CD4-positive, alpha-beta T cell treated with Interleukin-6 at 100 ng/mL for 8 hours (primary cell): ENCODE results near the gene CEP19.
A peak's percentile ranks its signal among the peaks of the same experiment; 100 is the strongest.

Experiments used
- DNase-seq: peaks from one replicate; pipeline ENCODE4 v3.0.0-alpha.2; 2020; ENCODE audit warnings: mixed read lengths, low spot score

Gene CEP19

DNA sequence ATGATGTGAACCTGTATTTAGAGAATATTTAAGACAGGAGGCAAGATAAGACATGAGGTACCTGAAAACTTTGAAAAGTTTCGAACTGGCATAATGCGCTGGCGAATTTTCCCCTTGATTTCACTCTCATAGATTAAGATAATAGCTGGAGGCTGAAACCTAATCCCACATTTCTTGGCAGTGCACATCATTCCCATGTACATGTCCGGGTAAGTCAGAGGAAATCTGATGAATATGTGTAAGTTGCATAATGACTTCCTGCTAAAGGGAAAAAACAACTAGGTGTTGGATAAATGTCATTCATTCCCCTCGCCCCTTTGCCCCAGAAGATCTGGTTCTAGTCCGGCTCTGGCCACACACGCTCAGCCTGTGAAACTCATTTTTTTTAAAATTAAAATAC lies 3.6 kb downstream of the CEP19 start:
- DNase-seq = no peak

DNA sequence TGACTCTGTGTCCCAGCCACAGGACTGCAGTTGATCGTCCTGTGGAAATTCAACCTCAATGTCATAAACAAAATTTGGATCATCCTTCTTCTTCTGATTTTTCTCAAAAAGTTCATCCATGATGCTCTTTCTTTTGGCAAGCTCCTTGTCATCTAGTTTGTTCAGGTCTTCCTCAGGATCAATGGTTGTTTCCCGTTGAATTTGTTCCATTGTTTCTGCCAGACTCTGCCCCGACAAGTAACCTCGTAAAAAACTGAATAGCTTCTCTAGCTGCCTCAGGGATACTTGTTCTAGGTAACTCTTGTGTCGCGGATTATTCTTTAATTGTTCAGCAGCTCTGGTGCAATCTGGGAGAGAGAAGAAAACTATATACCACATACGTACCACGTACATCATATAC lies 4.5 kb downstream of the CEP19 start:
- no peak for DNase-seq

DNA sequence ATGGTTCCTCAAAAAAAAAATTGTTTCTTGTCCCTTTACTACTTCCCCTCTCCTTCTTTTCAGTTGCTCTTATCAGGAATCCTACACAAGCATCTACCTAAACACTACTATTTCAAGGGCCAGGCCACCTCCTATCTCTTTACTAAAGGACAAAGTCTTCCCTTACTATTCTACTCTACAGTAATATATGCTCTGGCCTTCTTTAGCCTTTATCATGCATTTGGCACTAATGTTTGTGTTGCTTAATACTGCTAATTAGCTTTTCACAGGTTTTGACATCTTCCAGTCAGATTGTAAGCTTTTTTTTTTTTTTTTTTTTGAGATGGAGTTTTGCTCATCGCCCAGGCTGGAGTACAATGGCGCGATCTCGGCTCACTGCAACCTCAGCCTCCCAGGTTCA lies 5.3 kb downstream of the CEP19 start:
- DNase-seq = no peak

DNA sequence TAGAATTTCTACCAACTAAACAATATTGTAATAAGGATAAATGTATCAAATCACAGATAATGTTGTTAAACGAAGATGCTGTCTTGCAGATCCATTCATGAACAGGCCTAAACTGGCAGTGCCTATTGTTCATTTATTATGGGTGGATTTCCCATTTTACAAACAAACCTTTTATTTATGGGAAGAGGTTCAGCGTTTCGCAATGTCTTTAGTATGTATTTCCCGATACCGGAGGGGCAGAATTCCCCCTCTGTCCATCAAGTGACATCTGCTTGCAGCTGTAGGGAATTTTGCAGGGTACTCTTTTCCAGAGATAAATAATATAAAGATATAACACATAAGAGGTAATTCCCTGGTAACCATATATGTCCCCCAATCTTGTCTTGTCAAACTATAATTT lies 5.7 kb downstream of the CEP19 start:
- DNase-seq = no peak

DNA sequence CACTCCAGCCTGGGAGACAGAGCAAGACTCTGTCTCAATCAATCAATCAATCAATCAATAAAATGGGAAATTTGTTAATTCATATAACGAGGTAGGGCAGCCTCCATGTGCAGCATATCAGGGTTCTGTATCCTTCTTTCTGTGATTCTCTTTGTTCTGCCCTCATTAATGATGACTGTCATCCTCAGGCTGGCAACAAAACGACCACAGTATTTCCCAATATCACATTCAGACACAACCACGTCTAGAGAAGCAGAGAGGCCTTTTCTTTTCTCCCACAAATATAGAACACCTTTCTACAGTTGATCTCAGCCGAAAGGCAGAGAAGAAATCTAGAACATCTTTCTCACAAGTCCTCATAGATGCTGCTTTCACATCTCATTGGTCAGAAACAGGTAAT lies 11.2 kb downstream of the CEP19 start:
- DNase-seq = no peak

DNA sequence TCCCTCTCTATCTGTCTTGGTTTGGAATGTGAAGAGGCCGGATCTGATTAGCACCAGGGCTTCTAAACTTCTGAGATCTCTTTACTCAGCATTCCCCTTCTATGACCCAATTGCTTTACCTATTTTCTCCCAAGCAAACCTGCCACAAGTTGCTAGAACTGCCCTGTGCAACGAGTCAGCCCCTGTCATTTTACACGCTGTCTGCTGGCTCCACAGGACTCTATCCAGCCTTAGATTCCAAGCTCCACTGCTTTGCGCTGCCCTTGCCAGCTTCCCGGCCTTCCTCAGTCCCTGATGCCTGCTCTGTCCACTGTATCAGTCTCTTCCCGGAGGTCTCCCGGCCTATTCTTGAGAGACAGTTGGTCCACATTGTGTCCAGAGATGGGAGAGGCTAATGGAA lies 12.3 kb downstream of the CEP19 start:
- no peak for DNase-seq

DNA sequence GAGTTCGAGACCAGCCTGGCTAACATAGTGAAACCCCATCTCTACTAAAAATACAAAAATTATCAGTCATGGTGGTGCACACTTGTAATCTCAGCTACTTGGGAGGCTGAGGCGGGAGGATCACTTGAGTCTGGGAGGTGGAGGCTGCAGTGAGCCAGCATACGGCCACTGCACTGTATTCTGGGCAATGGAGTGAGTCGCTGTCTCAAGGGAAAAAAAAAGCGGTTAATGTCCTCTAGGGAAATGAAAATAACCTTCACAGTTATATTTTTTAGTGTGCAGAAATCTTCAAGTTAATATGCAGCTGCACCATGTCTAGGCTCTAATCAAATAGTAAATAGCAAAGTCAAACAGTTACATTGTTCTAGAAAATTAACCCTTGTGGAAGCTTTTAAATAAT lies 14.8 kb downstream of the CEP19 start:
- no peak for DNase-seq

DNA sequence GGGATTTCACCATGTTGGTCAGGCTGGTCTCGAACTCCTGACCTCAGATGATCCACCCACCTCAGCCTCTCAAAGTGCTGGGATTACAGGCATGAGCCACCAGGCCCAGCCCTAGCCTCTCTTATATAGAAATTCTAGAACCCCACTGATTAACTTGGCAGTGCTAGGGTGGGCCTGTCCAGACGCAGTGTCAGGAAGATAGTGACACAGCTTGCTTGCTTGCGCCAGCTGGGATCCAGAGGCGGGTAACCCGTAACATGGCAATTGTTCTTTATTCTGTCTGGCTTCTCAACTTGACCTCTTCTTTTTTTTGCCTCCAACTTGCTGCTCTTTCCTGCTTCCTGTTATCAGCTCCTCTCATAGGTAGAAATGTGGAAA lies 16.2 kb downstream of the CEP19 start:
- no peak for DNase-seq

DNA sequence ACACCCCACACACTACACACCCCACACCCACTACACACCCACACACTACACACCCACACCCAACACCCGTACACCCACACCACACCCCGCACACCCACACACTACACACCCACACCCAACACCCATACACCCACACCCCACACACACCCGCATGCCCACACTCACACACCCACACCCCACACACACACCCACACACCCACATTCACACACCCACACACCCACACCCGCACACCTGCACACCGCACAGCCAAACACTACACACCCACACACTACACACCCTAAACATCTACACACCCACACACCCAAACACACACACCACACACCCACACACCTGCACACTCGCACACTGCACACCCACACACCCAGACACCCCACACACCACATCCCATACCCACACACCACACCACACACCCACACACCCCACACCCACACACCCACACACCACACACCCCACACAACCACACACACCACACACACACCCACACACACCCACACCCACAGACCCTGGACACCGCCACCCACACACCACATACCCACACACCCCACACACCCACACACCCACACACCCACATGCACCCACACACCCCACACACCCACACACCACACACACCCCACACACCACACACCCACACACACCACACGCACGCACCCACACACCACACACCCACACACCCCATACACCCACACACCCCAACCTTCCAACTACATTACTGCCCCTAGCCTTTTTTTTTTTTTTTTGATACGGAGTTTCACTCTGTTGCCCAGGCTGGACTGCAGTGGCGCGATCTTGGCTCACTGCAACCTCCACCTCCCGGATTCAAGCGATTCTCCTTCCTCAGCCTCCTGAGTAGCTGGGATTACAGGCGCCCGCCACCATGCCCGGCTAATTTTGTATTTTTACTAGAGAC lies 16.9 kb downstream of the CEP19 start:
- no peak for DNase-seq

DNA sequence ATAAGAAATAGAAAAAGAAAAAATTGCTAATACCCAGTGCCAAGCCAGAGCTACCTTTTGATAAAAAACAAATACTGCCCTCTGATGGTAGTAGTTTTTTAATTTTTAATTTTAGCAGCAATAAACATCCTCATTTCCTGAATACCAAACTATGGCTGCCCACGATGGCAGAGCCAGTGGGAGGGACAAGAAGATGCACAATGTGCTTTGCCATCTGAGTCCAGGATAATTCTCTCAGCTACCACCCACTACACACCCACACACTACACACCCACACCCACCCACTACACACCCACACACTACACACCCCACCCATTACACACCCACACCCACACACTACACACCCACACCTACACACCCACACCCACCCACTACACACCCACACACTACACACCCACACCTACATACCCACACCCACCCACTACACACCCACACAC lies 17.8 kb downstream of the CEP19 start:
- DNase-seq = peak; percentile 23

DNA sequence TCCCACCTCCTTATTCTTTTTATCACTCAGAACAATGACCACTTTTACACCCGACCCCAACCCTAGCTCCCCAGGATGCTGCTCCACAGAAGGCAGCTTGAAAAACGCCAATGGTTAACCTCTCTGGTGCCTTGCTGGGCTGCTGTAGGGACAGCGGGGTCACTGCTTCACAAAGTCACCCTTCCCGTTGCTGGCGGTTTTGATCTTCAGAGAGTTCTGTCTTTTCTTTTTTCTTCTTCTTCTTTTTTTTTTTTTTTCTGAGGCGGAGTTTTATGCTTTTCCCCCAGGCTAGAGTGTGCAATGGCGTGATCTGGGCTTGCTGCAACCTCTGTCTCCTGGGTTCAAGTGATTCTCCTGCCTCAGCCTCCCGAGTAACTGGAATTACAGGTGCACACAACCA lies 20.7 kb downstream of the CEP19 start:
- DNase-seq = no peak

DNA sequence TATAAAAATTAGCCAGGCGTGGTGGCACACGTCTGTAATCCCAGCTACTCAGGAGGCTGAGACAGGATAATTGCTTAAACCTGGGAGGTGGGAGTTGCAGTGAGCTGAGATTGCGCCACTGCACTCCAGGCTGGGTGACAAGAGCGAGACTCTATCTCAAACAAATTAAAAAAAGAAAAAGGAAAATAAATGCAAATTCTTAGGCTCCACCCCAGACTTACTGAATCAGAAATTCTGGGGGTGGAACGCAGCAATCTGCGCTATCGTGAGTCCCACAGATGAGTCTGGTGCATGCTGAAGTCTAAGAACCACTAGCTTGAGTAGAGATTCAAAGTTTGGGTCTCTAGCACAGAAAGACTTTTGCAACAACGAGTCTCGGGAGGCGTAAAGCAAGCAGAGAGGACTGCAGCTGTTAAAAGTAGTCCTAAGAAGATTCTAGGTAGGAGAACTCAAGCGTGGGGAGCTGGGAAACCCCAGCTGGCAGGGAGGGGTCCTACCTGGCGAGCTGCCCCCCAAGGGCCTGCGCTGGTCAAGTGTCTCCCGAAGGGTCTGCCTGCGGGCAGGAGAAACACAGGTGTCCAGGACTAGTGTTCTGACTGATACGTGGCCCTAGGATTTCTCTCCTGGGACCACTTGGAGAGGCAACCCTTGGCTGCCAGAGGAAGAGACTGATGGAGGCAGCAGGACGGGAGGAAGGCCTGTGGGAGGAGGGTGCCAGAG lies 21.9 kb downstream of the CEP19 start:
- DNase-seq = no peak

DNA sequence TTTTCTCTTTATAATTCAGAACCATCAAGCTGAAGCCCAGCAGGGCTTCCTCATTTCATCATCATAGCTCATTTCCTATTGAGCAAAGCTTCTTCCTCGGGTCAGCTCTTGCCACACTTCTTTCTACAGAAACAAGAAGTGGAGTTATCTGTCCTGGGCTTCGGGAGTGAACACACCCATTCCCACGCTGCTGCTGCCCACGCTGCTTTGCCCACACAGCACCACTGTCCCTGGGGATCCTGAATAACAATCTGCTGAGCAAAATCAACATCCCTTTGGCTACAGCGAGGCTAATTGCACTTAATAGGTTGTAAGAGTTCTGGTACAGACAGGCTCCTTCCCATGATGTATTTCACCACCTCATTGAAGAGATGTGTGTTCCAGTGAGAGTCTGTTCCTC lies 23.7 kb downstream of the CEP19 start:
- DNase-seq = no peak

DNA sequence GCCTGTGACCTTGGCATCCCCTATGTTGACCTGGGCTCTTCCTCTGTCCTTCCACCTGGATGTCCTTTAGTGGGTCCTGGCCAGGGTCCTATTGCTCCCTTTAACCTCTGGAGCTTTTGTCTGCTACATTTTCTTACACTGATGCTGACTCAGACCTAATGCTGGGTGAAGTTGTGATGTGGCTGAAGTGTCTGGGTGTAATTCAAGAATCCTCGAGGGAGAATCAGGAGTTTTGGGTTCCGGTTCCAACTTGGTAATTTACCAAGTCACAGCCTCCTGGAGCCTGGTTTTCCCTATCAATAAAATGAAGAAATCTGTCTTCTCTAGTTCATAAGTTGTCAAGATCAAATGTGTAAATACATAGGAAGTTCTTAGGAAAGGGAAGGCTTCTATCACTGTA lies 25.6 kb downstream of the CEP19 start:
- no peak for DNase-seq

DNA sequence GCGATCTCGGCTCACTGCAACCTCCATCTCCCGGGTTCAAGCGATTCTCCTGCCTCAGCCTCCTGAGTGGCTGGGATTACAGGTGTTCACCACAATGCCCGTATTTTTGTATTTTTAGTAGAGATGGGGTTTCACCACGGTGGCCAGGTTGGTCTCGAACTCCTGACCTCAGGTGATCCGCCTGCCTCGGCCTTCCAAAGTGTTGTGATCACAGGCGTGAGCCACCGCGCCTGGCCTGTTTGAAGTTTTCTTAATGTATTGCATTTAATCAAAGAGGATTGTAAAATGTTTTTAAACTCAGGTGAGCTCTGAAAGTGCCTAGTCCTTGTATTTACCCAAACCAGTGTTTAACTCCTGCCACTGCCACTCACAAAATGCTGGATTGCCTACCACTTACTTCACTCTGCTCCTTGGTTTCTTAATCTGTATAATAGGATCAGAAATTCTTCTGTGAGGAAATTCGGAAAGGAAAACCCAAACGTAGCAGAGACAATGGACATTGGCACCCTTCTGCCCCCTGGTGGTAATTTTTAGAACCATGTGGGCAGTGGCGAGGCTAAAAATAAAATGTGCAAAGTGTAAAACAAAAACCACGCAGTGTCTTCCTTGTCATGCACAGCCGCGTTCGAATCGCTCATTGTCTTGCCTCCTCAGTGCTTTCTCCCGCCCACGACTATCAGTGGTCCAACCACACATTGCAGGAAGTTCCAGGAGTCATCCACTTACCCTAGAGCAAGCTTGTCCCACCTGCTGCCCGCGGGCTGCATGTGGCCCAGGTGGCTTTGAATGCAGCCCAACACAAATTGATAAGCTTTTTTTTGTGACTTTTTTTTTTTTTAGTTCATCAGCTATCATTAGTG lies 27.3 kb downstream of the CEP19 start:
- peak; percentile 65 for DNase-seq

DNA sequence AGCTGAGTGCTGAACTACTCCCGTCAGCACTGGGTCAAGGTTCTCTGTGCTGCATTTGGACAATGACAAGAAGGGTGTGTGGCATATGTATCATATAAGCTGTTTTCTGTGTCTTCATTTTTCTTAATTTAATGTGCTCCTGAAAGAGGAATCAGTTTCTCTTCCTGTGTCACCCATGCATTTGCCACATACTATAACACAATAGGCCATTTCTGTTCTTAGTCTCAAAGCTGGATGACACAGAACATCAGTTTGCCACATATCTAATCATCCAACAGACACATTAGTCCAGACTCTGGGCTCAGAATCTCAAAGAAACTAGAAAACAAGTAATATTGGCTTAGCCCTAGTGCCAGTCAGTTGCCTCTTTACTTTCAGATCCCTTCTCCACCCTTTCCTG lies 34.1 kb downstream of the CEP19 start:
- no peak for DNase-seq

DNA sequence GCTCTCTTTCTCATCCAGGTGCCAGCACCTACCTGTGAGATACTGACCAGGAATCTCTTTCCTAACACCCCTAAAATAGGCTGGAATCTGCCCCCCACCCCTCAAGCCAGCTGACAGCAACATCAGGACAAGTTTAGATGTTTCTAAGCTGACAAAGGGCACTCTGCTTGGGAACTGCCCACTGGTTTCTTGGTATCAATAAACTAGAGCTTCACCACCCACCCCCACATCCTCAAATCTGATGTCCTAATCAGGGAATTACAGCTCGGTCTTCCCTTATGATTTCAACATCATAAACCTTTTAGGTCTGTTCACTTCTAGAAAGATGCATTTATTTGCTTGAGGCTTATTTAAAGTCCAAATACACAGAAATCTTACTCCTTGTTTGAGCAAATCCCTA lies 34.7 kb downstream of the CEP19 start:
- no peak for DNase-seq

DNA sequence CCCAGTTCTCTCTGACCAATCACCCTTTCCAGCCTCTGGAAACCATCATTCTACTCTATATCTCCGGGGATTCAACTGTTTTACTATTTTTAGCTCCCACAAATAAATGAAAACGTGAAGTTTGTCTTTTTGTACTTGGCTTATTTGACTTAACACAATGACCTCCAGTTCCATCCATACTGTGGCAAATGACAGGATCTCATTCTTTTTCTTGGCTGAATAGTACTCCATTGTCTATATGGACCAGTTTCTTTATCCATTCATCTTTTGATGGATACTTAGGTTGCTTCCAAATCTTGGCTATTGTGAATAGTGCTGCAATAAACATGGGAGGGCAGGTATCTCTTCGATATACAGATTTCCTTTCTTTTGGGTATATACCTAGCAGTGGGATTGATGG lies 38.4 kb downstream of the CEP19 start:
- no peak for DNase-seq

DNA sequence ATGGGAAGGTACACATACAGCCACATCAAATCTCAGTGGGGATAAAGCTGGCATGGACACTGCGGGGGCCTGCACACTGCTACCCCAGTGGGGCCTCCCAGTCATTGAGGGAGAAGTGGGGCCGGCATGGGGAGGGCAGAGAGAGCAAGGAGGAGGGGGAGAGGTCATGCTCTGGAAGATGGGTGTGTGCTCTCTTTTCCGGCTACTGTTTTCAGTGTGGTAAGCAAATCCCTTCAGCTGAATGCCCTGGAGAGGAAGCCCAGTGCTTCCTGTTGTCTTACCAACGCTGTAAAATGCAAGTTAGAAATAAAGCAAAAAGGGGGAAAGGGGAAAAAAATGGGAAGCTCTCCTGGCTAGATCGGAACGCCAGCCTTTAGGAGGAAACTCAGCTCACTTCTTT lies 41.7 kb downstream of the CEP19 start:
- DNase-seq = peak; percentile 18

DNA sequence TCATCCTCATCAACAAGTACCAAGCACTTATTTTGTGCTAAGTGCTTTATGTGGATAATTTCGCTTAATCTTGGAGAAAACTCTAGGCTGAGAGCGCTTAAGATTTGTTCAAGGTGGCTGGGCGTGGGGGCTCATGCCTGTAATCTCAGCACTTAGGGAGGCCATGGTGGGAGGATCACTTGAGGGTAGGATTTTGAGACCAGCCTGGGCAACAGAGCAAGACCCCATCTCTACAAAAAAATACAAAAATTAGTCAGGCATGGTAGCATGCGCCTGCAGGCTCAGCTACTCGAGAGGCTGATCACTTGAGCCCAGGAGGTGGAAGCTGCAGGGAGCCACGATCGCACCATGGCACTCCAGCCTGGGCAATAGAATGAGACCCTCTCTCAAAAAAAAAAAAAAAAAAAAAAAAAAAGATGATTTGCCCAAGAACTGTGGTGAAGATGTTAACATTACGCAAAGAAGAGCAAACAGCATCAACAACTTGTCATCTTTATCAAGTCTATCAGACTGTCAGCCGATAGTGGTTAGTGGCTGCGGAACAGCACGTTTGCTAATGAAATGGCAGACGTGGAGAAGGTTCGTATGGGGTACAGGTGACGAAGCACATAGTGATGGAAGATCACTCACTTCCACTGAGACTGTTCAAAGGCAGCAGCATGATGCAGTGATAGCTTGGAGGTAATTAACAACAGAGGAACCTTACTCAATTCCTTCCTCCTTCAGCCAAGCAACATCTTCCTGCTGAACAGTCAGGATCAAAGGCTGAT lies 44.8 kb downstream of the CEP19 start:
- DNase-seq = no peak

DNA sequence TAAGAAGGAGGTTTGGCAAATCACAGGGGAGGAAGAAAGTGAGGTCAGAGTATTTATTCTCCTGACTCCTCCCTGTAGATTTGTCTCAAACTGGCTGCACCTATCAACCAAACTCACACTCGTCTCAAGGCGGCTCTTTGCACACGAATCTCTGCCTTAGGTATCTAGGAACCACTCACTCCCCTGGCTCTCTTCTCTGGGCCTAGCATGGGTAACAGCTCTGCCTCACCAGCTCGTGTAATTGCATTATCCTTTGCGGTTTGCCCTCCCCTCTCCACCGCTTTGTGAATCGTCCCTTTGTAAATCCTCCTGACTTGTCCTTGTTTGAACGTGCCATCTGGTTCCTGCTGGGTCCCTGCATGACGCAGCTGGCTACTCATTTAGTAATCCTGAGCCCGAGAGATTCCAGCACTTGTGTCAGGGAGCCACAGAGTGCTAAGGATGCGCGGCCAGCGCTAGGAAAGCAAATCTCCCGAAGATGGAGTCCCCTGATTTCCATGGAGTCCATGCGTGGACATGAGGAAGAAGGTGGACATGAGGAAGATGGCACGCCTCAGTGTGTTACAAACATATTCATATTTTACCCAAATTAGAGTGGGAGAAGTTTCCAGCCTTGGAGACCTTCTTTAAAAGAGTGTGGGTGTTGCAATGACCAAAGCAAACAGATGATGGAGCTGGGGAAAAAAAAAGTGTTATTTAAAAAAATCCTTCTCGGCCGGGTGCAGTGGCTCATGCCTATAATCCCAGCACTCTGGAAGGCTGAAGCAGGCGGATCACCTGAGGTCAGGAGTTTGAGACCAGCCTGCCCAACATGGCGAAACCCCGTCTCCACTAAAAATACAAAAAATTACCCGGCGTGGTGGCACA lies 45.8 kb downstream of the CEP19 start:
- no peak for DNase-seq
